Measurements from ENCODE around the gene PRR16. TPM values are rescaled to one million over a fixed set of nuclear protein-coding genes. Genes with fewer than 3 reads are reported as not detected.

The PRR16 gene
- total RNA-seq, 1 experiment from 2014 or later = not detected

DNA sequence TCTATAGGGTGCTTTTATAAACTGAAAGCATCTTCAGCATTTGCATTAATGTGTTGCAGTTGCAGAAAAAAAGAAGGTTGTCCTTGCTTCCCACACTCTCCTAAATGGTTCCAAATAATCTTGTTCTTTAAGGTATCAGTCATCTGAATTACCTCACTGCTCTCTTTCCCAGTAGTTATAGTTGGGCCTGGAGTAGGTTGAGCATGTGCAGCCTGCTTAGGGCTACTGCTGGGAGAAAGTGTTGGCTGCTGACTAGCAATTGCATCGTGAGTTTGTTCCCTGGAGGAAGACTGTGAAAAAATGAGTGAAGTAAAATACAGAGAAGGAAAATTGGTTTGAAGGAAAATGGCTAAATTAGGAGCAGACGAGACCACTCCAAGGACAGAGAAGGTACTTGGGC, 74.5 kb downstream of the PRR16 start:
- Histone ChIP-seq H3K9me3 (ENCODE audit: control insufficient read depth, insufficient read depth, low read depth, low read length) (no peaks in the 10 kb centered on the region), H3K4me3 (ENCODE audit: low read depth in 2 of 2, low read length in 2 of 2) (no peak overlapping the region), H3K4me1 (ENCODE audit: control insufficient read depth, insufficient read depth, low read length) (no peaks in the 10 kb centered on the region), H3K27ac (ENCODE audit: low read length) (no peak overlapping the region), H3K27me3 (ENCODE audit: control insufficient read depth, insufficient read depth, low read length) (no peaks in the 10 kb centered on the region), H3K36me3 (ENCODE audit: control insufficient read depth, insufficient read depth, low read length) (no peaks in the 10 kb centered on the region)
- intact Hi-C loops (cut with micrococcal nuclease; ENCODE audit: unreplicated experiment) = no loop called here
- BruUV-seq (replicated peaks) = no TSS peak
- in situ Hi-C loops (cut with HindIII; ENCODE audit: low pct_unique_long_range_greater_than_20kb, low sequenced_read_pairs) = no loop called here
- TF ChIP-seq POLR2AphosphoS5 (IDR thresholded peaks at IDR 0.05; ENCODE audit: low read depth, low read length) = no peak
- TF ChIP-seq, protein P1, sequence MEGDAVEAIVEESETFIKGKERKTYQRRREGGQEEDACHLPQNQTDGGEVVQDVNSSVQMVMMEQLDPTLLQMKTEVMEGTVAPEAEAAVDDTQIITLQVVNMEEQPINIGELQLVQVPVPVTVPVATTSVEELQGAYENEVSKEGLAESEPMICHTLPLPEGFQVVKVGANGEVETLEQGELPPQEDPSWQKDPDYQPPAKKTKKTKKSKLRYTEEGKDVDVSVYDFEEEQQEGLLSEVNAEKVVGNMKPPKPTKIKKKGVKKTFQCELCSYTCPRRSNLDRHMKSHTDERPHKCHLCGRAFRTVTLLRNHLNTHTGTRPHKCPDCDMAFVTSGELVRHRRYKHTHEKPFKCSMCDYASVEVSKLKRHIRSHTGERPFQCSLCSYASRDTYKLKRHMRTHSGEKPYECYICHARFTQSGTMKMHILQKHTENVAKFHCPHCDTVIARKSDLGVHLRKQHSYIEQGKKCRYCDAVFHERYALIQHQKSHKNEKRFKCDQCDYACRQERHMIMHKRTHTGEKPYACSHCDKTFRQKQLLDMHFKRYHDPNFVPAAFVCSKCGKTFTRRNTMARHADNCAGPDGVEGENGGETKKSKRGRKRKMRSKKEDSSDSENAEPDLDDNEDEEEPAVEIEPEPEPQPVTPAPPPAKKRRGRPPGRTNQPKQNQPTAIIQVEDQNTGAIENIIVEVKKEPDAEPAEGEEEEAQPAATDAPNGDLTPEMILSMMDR (IDR thresholded peaks at IDR 0.05) = no peak
- DNase-seq (ENCODE audit: low read depth, low spot score) = no peak
- ChIA-PET POLR2A (no interaction called here), CTCF (no interaction called here)
- ATAC-seq = no peak

DNA sequence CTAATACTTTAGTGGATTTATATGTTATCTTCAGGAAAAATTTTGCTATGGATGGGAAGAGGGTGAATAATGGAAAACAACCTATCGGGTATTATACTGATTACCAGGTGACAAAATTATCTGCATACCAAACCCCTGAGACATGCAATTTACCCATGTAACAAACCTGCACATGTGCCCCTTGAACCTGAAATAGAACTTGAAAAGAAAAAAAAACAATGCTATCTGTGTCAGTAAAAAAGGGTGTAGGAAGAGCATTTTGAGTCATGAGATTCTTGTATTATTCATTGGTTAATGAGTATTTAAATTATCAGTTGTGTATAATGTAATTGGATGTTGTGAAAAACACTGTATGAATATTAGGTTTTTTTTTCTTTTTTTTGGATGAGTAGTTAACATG, 75.4 kb downstream of the PRR16 start:
- no peak for TF ChIP-seq POLR2AphosphoS5 (IDR thresholded peaks at IDR 0.05; ENCODE audit: low read depth, low read length)
- TF ChIP-seq, protein P1 (IDR thresholded peaks at IDR 0.05) = no peak
- TF ChIP-seq, protein P2, sequence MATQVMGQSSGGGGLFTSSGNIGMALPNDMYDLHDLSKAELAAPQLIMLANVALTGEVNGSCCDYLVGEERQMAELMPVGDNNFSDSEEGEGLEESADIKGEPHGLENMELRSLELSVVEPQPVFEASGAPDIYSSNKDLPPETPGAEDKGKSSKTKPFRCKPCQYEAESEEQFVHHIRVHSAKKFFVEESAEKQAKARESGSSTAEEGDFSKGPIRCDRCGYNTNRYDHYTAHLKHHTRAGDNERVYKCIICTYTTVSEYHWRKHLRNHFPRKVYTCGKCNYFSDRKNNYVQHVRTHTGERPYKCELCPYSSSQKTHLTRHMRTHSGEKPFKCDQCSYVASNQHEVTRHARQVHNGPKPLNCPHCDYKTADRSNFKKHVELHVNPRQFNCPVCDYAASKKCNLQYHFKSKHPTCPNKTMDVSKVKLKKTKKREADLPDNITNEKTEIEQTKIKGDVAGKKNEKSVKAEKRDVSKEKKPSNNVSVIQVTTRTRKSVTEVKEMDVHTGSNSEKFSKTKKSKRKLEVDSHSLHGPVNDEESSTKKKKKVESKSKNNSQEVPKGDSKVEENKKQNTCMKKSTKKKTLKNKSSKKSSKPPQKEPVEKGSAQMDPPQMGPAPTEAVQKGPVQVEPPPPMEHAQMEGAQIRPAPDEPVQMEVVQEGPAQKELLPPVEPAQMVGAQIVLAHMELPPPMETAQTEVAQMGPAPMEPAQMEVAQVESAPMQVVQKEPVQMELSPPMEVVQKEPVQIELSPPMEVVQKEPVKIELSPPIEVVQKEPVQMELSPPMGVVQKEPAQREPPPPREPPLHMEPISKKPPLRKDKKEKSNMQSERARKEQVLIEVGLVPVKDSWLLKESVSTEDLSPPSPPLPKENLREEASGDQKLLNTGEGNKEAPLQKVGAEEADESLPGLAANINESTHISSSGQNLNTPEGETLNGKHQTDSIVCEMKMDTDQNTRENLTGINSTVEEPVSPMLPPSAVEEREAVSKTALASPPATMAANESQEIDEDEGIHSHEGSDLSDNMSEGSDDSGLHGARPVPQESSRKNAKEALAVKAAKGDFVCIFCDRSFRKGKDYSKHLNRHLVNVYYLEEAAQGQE (IDR thresholded peaks at IDR 0.05; ENCODE audit: insufficient read depth in 1 of 2, low read depth in 2 of 2, low read length in 1 of 2) = no peak
- TF ChIP-seq TCF7L2 (IDR thresholded peaks at IDR 0.05; ENCODE audit: low read depth, low read length) = no peak
- no peak for TF ChIP-seq SIN3A (IDR thresholded peaks at IDR 0.05; ENCODE audit: borderline replicate concordance, insufficient read depth, low read depth, low read length)
- H3K4me3 ChIP-seq (ENCODE audit: low read depth in 2 of 2, low read length in 2 of 2) = no peak overlapping the region
- ChIA-PET POLR2A (no interaction called here), CTCF (no interaction called here)
- no peaks in the 10 kb centered on the region for H3K9me3 ChIP-seq (ENCODE audit: control insufficient read depth, insufficient read depth, low read depth, low read length)
- DNase-seq (ENCODE audit: low read depth, low spot score) (no peak), ATAC-seq (no peak)
- in situ Hi-C loops (cut with HindIII; ENCODE audit: low pct_unique_long_range_greater_than_20kb, low sequenced_read_pairs) = no loop called here
- no peaks in the 10 kb centered on the region for H3K4me1 ChIP-seq (ENCODE audit: control insufficient read depth, insufficient read depth, low read length)
- H3K36me3 ChIP-seq (ENCODE audit: control insufficient read depth, insufficient read depth, low read length) = no peaks in the 10 kb centered on the region
- BruUV-seq (replicated peaks) = no TSS peak
- intact Hi-C loops (cut with micrococcal nuclease; ENCODE audit: unreplicated experiment) = no loop called here
- no peak overlapping the region for H3K27ac ChIP-seq (ENCODE audit: low read length)
- H3K27me3 ChIP-seq (ENCODE audit: control insufficient read depth, insufficient read depth, low read length) = no peaks in the 10 kb centered on the region

DNA sequence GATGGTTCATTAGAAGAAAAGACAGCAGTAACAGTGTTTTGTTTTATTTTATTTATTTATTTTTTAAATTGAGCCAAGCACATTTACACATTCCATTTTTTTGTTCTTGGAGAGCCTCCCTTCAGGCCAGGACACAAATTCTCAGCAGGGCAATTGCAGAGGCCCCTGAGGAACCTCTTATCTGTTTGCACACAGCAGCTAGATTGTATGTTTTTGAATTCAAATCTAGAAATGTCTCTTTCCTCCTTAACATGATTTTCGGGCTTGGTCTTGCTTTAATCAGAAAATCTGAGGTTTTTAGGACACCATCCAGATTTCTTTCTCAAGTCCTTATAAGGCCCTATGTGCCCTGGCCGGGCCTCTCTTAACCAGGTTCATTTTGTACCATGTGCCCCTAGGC, 76.0 kb downstream of the PRR16 start:
- ChIA-PET POLR2A (no interaction called here), CTCF (no interaction called here)
- Histone ChIP-seq H3K27ac (ENCODE audit: low read length) (no peak overlapping the region), H3K27me3 (ENCODE audit: control insufficient read depth, insufficient read depth, low read length) (no peaks in the 10 kb centered on the region), H3K9me3 (ENCODE audit: control insufficient read depth, insufficient read depth, low read depth, low read length) (no peaks in the 10 kb centered on the region), H3K36me3 (ENCODE audit: control insufficient read depth, insufficient read depth, low read length) (no peaks in the 10 kb centered on the region), H3K4me1 (ENCODE audit: control insufficient read depth, insufficient read depth, low read length) (no peaks in the 10 kb centered on the region), H3K4me3 (ENCODE audit: low read depth in 2 of 2, low read length in 2 of 2) (no peak overlapping the region)
- DNase-seq (ENCODE audit: low read depth, low spot score) (no peak), ATAC-seq (no peak)
- in situ Hi-C loops (cut with HindIII; ENCODE audit: low pct_unique_long_range_greater_than_20kb, low sequenced_read_pairs) (no loop called here), intact Hi-C loops (cut with micrococcal nuclease; ENCODE audit: unreplicated experiment) (no loop called here)
- BruUV-seq (replicated peaks) = no TSS peak
- TF ChIP-seq, protein P1 (IDR thresholded peaks at IDR 0.05) = 0 out of 2 replicates have a peak, but pooled peaks have one; percentile 6
- TF ChIP-seq POLR2AphosphoS5 (IDR thresholded peaks at IDR 0.05; ENCODE audit: low read depth, low read length) = no peak

All from Panc1 (cell line).